Right lobe of liver (tissue), 4 donors: ENCODE data around the gene DNAH17.

ENCODE experiments used
- CTCF ChIP-seq, 4 donors: fragments of 200-600 bp in 3 of 4; fragments of 450-650 bp in 1 of 4; IDR thresholded peaks; one replicate each; pipeline versions ENCODE4 v1.5.1 to v1.8.0; 2016 to 2022; ENCODE audit warnings: antibody characterized with exemption in 4 of 4, mild to moderate bottlenecking in 2 of 4
- POLR2A ChIP-seq: fragments of 450-650 bp; IDR thresholded peaks from one replicate; pipeline ENCODE4 v1.6.1; 2017; ENCODE audit warnings: antibody characterized with exemption, mild to moderate bottlenecking
- donor health status: DM: no; HTN: no; CAD: no.
- donor health status: DM: no; HTN: no; CAD: no.
- donor health status: DM: no; HTN: yes; CAD: no.

GRCh38 chr17:78573955-78574354, 3.2 kb downstream of the DNAH17 start:
- TF ChIP-seq CTCF (IDR thresholded peaks at IDR 0.05) (no peak), POLR2A (no peak)
